Liver (tissue), 9 donors: ENCODE measurements around the gene CCNY. TPM values are rescaled to one million over a fixed set of nuclear protein-coding genes. Genes with fewer than 3 reads are reported as not detected.

ENCODE experiments used
- DNase-seq: peaks from one replicate; pipeline ENCODE4 v3.0.0-alpha.2; 2017; ENCODE audit warnings: low spot score
- H3K27ac ChIP-seq, 2 donors: one replicate each; pipeline ENCODE4 v1.7.0; 2013; ENCODE audit warnings: inconsistent platforms in 2 of 2, low read length in 2 of 2, control low read depth in 1 of 2, low read depth in 1 of 2, mild to moderate bottlenecking in 1 of 2
- H3K27me3 ChIP-seq, 4 donors: one replicate each; pipeline versions ENCODE4 v1.6.1 to v1.7.0; 2013; ENCODE audit warnings: low read length in 3 of 4, inconsistent platforms in 1 of 4, mild to moderate bottlenecking in 1 of 4, moderate library complexity in 1 of 4; ENCODE audit not compliant: control insufficient read depth in 4 of 4, insufficient read depth in 4 of 4
- H3K36me3 ChIP-seq, 4 donors: one replicate each; pipeline versions ENCODE4 v1.6.1 to v1.7.0; 2013; ENCODE audit warnings: low read length in 3 of 4, mild to moderate bottlenecking in 3 of 4, low read depth in 1 of 4, moderate library complexity in 1 of 4; ENCODE audit not compliant: control insufficient read depth in 4 of 4, insufficient read depth in 3 of 4
- H3K4me1 ChIP-seq, 4 donors: one replicate each; pipeline versions ENCODE4 v1.6.1 to v1.7.0; 2013; ENCODE audit warnings: low read length in 3 of 4, mild to moderate bottlenecking in 3 of 4, moderate library complexity in 1 of 4; ENCODE audit not compliant: control insufficient read depth in 4 of 4, insufficient read depth in 4 of 4
- H3K4me3 ChIP-seq, 3 donors: one replicate each; pipeline versions ENCODE4 v1.6.1 to v1.7.0; 2013; ENCODE audit warnings: low read length in 3 of 3, control low read depth in 1 of 3, low read depth in 1 of 3, mild to moderate bottlenecking in 1 of 3
- H3K9ac ChIP-seq, 2 donors: one replicate each; pipeline ENCODE4 v1.7.0; 2013; ENCODE audit warnings: low read length in 2 of 2, mild to moderate bottlenecking in 2 of 2, moderate library complexity in 2 of 2, control low read depth in 1 of 2, low read depth in 1 of 2
- H3K9me3 ChIP-seq, 4 donors: one replicate each; pipeline versions ENCODE4 v1.6.1 to v1.7.0; 2013; ENCODE audit warnings: low read length in 3 of 4; ENCODE audit not compliant: control insufficient read depth in 4 of 4
- ATF3 ChIP-seq: IDR thresholded peaks from 2 replicates; pipeline ENCODE4 v1.6.1; 2016; ENCODE audit warnings: antibody characterized with exemption
- CTCF ChIP-seq: fragments of 150-350 bp; IDR thresholded peaks from 2 replicates; pipeline ENCODE4 v1.5.1; 2017; ENCODE audit warnings: improper control_type of control experiment, low read depth, low read length; ENCODE audit not compliant: missing input control
- EGR1 ChIP-seq, 2 donors: IDR thresholded peaks; 2 replicates each; pipeline ENCODE4 v1.6.1; 2016 to 2018; ENCODE audit warnings: antibody characterized with exemption in 2 of 2, low read depth in 2 of 2
- FOXA1 ChIP-seq: IDR thresholded peaks from 2 replicates; pipeline ENCODE4 v1.6.1; 2016; ENCODE audit warnings: antibody characterized with exemption
- FOXA2 ChIP-seq: IDR thresholded peaks from 2 replicates; pipeline ENCODE4 v1.6.1; 2016; ENCODE audit warnings: antibody characterized with exemption
- GABPA ChIP-seq, 2 donors: IDR thresholded peaks in 1 of 2; conservative IDR thresholded peaks in 1 of 2; 2 replicates each; pipeline ENCODE4 v1.6.1; 2016; ENCODE audit warnings: antibody characterized with exemption in 2 of 2, mild to moderate bottlenecking in 1 of 2, moderate library complexity in 1 of 2
- HNF4A ChIP-seq, 2 donors: conservative IDR thresholded peaks; 2 replicates each; pipeline ENCODE4 v1.6.1; 2016; ENCODE audit warnings: antibody characterized with exemption in 2 of 2, mild to moderate bottlenecking in 2 of 2
- MAX ChIP-seq: IDR thresholded peaks from 2 replicates; pipeline ENCODE4 v1.6.1; 2016; ENCODE audit warnings: antibody characterized with exemption
- NR2F2 ChIP-seq: IDR thresholded peaks from 2 replicates; pipeline ENCODE4 v1.6.1; 2016; ENCODE audit warnings: antibody characterized with exemption
- RAD21 ChIP-seq, 2 donors: IDR thresholded peaks; 2 replicates each; pipeline ENCODE4 v1.6.1; 2016; ENCODE audit warnings: antibody characterized with exemption in 2 of 2, mild to moderate bottlenecking in 2 of 2
- REST ChIP-seq: IDR thresholded peaks from 2 replicates; pipeline ENCODE4 v1.6.1; 2016; ENCODE audit warnings: antibody characterized with exemption, mild to moderate bottlenecking
- RXRA ChIP-seq, 2 donors: IDR thresholded peaks; 2 replicates each; pipeline ENCODE4 v1.6.1; 2017 to 2018; ENCODE audit warnings: antibody characterized with exemption in 2 of 2, mild to moderate bottlenecking in 1 of 2
- SP1 ChIP-seq: IDR thresholded peaks from 2 replicates; pipeline ENCODE4 v1.6.1; 2018; ENCODE audit warnings: antibody characterized with exemption, mild to moderate bottlenecking
- TAF1 ChIP-seq: conservative IDR thresholded peaks from 2 replicates; pipeline ENCODE4 v1.6.1; 2016; ENCODE audit warnings: antibody characterized with exemption, mild to moderate bottlenecking
- YY1 ChIP-seq: IDR thresholded peaks from 2 replicates; pipeline ENCODE4 v1.6.1; 2016; ENCODE audit warnings: antibody characterized with exemption, mild to moderate bottlenecking
- ZBTB33 ChIP-seq: IDR thresholded peaks from 2 replicates; pipeline ENCODE4 v1.6.1; 2016; ENCODE audit warnings: antibody characterized with exemption
- WGBS: extraction: QIAGEN DNeasy Blood & Tissue Kit; methylation state at CpG from one replicate; pipeline ENCODE4 v1.1.7; 2013; 5-methylcytosine and 5-hydroxymethylcytosine counted together
- polyA plus RNA-seq, 2 donors: library from polyadenylated mRNA; stranded (reverse) in 1 of 2; unstranded in 1 of 2; fragments of 200-250 nt in 1 of 2; fragments of >200 nt in 1 of 2; fragmentation: Nextera tagmentation in 1 of 2; extraction: Ambion mirVana in 1 of 2; gene quantifications; one replicate each; pipeline versions ENCODE4 v1.2.1 to v1.2.3, GENCODE V29; 2013 to 2015
- total RNA-seq, 2 donors: library from RNA; depleted of rRNA; stranded (reverse); fragments of >200 nt; gene quantifications; one replicate each; pipeline ENCODE4 v1.2.3, GENCODE V29; 2014
- donor health status: healthy.
- donor health status: healthy.
- donor health status: healthy.
- donor health status: healthy.
- donor health status: healthy.

Gene CCNY
- total and polyA plus RNA-seq, 4 donors, result 17.6 to 38.4 (median 21.8) TPM

- H3K9me3 ChIP-seq, result no peaks in the 10 kb centered on the region
- H3K4me3 ChIP-seq, result no peak overlapping the region
- no peak overlapping the region for H3K9ac ChIP-seq
- no peaks in the 10 kb centered on the region for H3K36me3 ChIP-seq
- H3K4me1 ChIP-seq, result peaks cover 8 to 15% (median 11%) of the 10 kb centered on the region in 4 donors
- 75% methylated on average over 2 of the region's 2 CpGs for WGBS
- no peak for DNase-seq
- TF ChIP-seq RXRA (IDR thresholded peaks at IDR 0.05), result no peak
- no peak for TF ChIP-seq CTCF
- no peak for TF ChIP-seq ZBTB33
- no peak for TF ChIP-seq FOXA1
- no peak for TF ChIP-seq TAF1
- no peak for TF ChIP-seq REST
- no peak for TF ChIP-seq GABPA (IDR thresholded peaks at IDR 0.05 in 1 of 2, conservative IDR thresholded peaks at IDR 0.05 in 1 of 2)
- TF ChIP-seq EGR1 (IDR thresholded peaks at IDR 0.05; ENCODE audit: low read depth in 2 of 2), result no peak
- TF ChIP-seq MAX, result no peak
- TF ChIP-seq YY1, result no peak
- TF ChIP-seq FOXA2, result no peak
- TF ChIP-seq SP1, result no peak
- TF ChIP-seq NR2F2, result no peak
- TF ChIP-seq HNF4A (conservative IDR thresholded peaks at IDR 0.05), result no peak
- no peak for TF ChIP-seq RAD21 (IDR thresholded peaks at IDR 0.05)
- no peak for TF ChIP-seq ATF3
- no peaks in the 10 kb centered on the region for H3K27me3 ChIP-seq
- H3K27ac ChIP-seq, result no peak overlapping the region
Measured at GRCh38 chr10:35356725-35357092, 20.4 kb downstream of the CCNY start.

- H3K27ac ChIP-seq, result no peak overlapping the region
- no peak for DNase-seq
- no peaks in the 10 kb centered on the region for H3K36me3 ChIP-seq
- H3K9me3 ChIP-seq, result no peaks in the 10 kb centered on the region
- H3K27me3 ChIP-seq, result no peaks in the 10 kb centered on the region
- TF ChIP-seq YY1 (no peak), TAF1 (no peak), NR2F2 (no peak)
- H3K4me3 ChIP-seq, result no peak overlapping the region
- WGBS, result 84% methylated on average over 2 of the region's 2 CpGs
- no peak overlapping the region for H3K9ac ChIP-seq
- peaks cover 0 to 4% (median 3%) of the 10 kb centered on the region in 4 donors for H3K4me1 ChIP-seq
Measured at GRCh38 chr10:35359056-35359455, 22.7 kb downstream of the CCNY start.
